H1 (cell line): ENCODE results near the gene JDP2. TPM values are rescaled to one million over a fixed set of nuclear protein-coding genes. Genes with fewer than 3 reads are reported as not detected.

ENCODE experiments used
- CTCF ChIA-PET: fragments of 300-600 bp; sonication (Branson Sonifier 250); formaldehyde crosslinking; loops from one replicate; lab custom pipeline; 2021; ENCODE audit not compliant: partially characterized antibody; lab: Charles Lee
- POLR2A ChIA-PET: fragments of 300-600 bp; sonication (Branson Sonifier 250); formaldehyde crosslinking; loops from one replicate; lab custom pipeline; 2021; ENCODE audit warnings: inconsistent platforms; ENCODE audit not compliant: partially characterized antibody; lab: Charles Lee
- DNase-seq, 2 experiments: peaks; one replicate each; pipeline versions ENCODE4 v3.0.0 to v3.0.0-alpha.2; 2010 to 2022; ENCODE audit warnings: low spot score in 2 of 2, low read depth in 1 of 2, mixed read lengths in 1 of 2
- FAIRE-seq: peaks from 2 replicates; lab custom pipeline; 2011; peaks lifted over from hg19 to GRCh38; lab: Jason Lieb, UNC
- H2AFZ ChIP-seq: 2 replicates; pipeline ENCODE4 v1.8.1; 2012; ENCODE audit warnings: low read length, inconsistent platforms
- H2AK5ac ChIP-seq: 2 replicates; pipeline ENCODE4 v1.6.1; 2013; ENCODE audit warnings: low read depth, low read length
- H2BK120ac ChIP-seq: replicated peaks from 2 replicates; pipeline ENCODE3; 2013; ENCODE audit warnings: low read depth, low read length, inconsistent platforms
- H2BK12ac ChIP-seq: 2 replicates; pipeline ENCODE4 v1.6.1; 2013; ENCODE audit warnings: low read depth, low read length
- H2BK15ac ChIP-seq: 2 replicates; pipeline ENCODE4 v1.6.1; 2013; ENCODE audit warnings: low read length
- H2BK20ac ChIP-seq: 2 replicates; pipeline ENCODE4 v1.6.1; 2013; ENCODE audit warnings: low read length
- H2BK5ac ChIP-seq: 2 replicates; pipeline ENCODE4 v1.6.1; 2013; ENCODE audit warnings: low read depth, low read length
- H3K14ac ChIP-seq: 2 replicates; pipeline ENCODE4 v1.6.1; 2013; ENCODE audit warnings: inconsistent platforms; ENCODE audit not compliant: insufficient read length
- H3K18ac ChIP-seq: 2 replicates; pipeline ENCODE4 v1.6.1; 2013; ENCODE audit warnings: low read length; ENCODE audit errors: extremely low read depth
- H3K23ac ChIP-seq: 2 replicates; pipeline ENCODE4 v1.6.1; 2013; ENCODE audit warnings: inconsistent platforms; ENCODE audit not compliant: insufficient read length
- H3K23me2 ChIP-seq: 2 replicates; pipeline ENCODE4 v1.6.1; 2013; ENCODE audit warnings: low read depth, low read length
- H3K27ac ChIP-seq: 2 replicates; pipeline ENCODE4 v1.6.1; 2011; ENCODE audit warnings: low read depth, low read length, inconsistent platforms
- H3K27me3 ChIP-seq, 4 experiments: replicated peaks in 1 of 4; 1 replicate in 1 of 4; 2 replicates in 3 of 4; pipeline versions ENCODE4 v1.6.1 to v1.8.1; 2011 to 2013; ENCODE audit warnings: low read length in 3 of 4, mild to moderate bottlenecking in 3 of 4, inconsistent platforms in 2 of 4, mixed read lengths in 2 of 4, moderate library complexity in 1 of 4; ENCODE audit not compliant: control insufficient read depth in 3 of 4, insufficient read depth in 3 of 4; ENCODE audit errors: extremely low read depth in 1 of 4
- H3K36me3 ChIP-seq, 4 experiments: 2 replicates each; pipeline versions ENCODE4 v1.6.1 to v1.8.1; 2011 to 2013; ENCODE audit warnings: mild to moderate bottlenecking in 4 of 4, low read length in 3 of 4, moderate library complexity in 2 of 4, control low read depth in 1 of 4, inconsistent platforms in 1 of 4; ENCODE audit not compliant: insufficient read depth in 4 of 4, control insufficient read depth in 2 of 4
- H3K4ac ChIP-seq: replicated peaks from 2 replicates; pipeline ENCODE3; 2013; ENCODE audit warnings: low read length, low read depth, mixed read lengths, inconsistent platforms; ENCODE audit not compliant: insufficient read length
- H3K4me1 ChIP-seq, 4 experiments: replicated peaks in 1 of 4; 1 replicate in 1 of 4; 2 replicates in 3 of 4; pipeline versions ENCODE4 v1.6.1 to v1.8.1; 2011 to 2013; ENCODE audit warnings: low read length in 3 of 4, inconsistent platforms in 2 of 4, mixed read lengths in 1 of 4; ENCODE audit not compliant: insufficient read depth in 4 of 4, control insufficient read depth in 3 of 4
- H3K4me2 ChIP-seq, 2 experiments: 2 replicates each; pipeline versions ENCODE4 v1.6.1 to v1.8.1; 2011 to 2013; ENCODE audit warnings: low read depth in 2 of 2, low read length in 2 of 2, control low read depth in 1 of 2, inconsistent platforms in 1 of 2, mild to moderate bottlenecking in 1 of 2; ENCODE audit not compliant: insufficient read depth in 1 of 2
- H3K4me3 ChIP-seq, 4 experiments: fragments of 200-600, 300-600 bp in 1 of 4; sonication (generic), shearing (Covaris generic), sonication (Bioruptor Twin) in 1 of 4; 2 replicates each; pipeline versions ENCODE4 v1.5.1 to v1.8.1; 2011 to 2016; ENCODE audit warnings: low read length in 4 of 4, low read depth in 3 of 4, control low read depth in 2 of 4, inconsistent platforms in 2 of 4, mild to moderate bottlenecking in 2 of 4, mixed read lengths in 1 of 4, moderate library complexity in 1 of 4; ENCODE audit not compliant: insufficient read depth in 2 of 4; ENCODE audit errors: extremely low read depth in 1 of 4
- H3K56ac ChIP-seq: replicated peaks from 2 replicates; pipeline ENCODE3; 2013; ENCODE audit warnings: low read depth, mild to moderate bottlenecking, mixed read lengths, low read length, inconsistent platforms; ENCODE audit not compliant: insufficient read length
- H3K79me1 ChIP-seq: 2 replicates; pipeline ENCODE4 v1.6.1; 2013; ENCODE audit warnings: low read depth, low read length, control low read depth
- H3K79me2 ChIP-seq, 2 experiments: 2 replicates each; pipeline versions ENCODE4 v1.6.1 to v1.8.1; 2012 to 2013; ENCODE audit warnings: low read length in 2 of 2, mild to moderate bottlenecking in 2 of 2, inconsistent platforms in 1 of 2; ENCODE audit not compliant: insufficient read depth in 2 of 2, control insufficient read depth in 1 of 2
- H3K9ac ChIP-seq, 4 experiments: replicated peaks in 1 of 4; 1 replicate in 1 of 4; 2 replicates in 3 of 4; pipeline versions ENCODE4 v1.6.1 to v1.8.1; 2011 to 2013; ENCODE audit warnings: low read depth in 3 of 4, low read length in 3 of 4, control low read depth in 2 of 4, mild to moderate bottlenecking in 2 of 4, moderate library complexity in 2 of 4, inconsistent platforms in 1 of 4; ENCODE audit errors: extremely low read depth in 1 of 4
- H3K9me3 ChIP-seq, 2 experiments: 2 replicates each; pipeline versions ENCODE4 v1.6.1 to v1.8.1; 2012 to 2013; ENCODE audit warnings: mild to moderate bottlenecking in 2 of 2, moderate library complexity in 2 of 2, control low read depth in 1 of 2, inconsistent platforms in 1 of 2, low read depth in 1 of 2, low read length in 1 of 2, mixed read lengths in 1 of 2; ENCODE audit not compliant: insufficient read depth in 2 of 2
- H4K20me1 ChIP-seq, 2 experiments: replicated peaks in 1 of 2; 2 replicates each; pipeline versions ENCODE3 to v1.8.1; 2011 to 2013; ENCODE audit warnings: inconsistent platforms in 2 of 2, low read length in 2 of 2, mild to moderate bottlenecking in 1 of 2; ENCODE audit not compliant: insufficient read depth in 2 of 2, control insufficient read depth in 1 of 2
- H4K5ac ChIP-seq: 2 replicates; pipeline ENCODE4 v1.6.1; 2013; ENCODE audit warnings: low read length, low read depth, mixed read lengths, inconsistent platforms; ENCODE audit not compliant: insufficient read length
- H4K8ac ChIP-seq: 2 replicates; pipeline ENCODE4 v1.8.0; 2013; ENCODE audit warnings: mild to moderate bottlenecking, moderate library complexity, low read length, inconsistent platforms; ENCODE audit not compliant: insufficient read depth; ENCODE audit errors: extremely low read depth
- H4K91ac ChIP-seq: replicated peaks from 2 replicates; pipeline ENCODE3; 2013; ENCODE audit warnings: low read length, mixed read lengths, inconsistent platforms; ENCODE audit not compliant: insufficient read length
- BCL11A ChIP-seq, 2 experiments: IDR thresholded peaks; one replicate each; pipeline ENCODE4 v1.6.1; 2011; ENCODE audit warnings: low read depth in 2 of 2, low read length in 2 of 2, mild to moderate bottlenecking in 2 of 2
- CBX5 ChIP-seq: fragments of 300-800, 300-1000 bp; sonication (generic); IDR thresholded peaks from 2 replicates; pipeline ENCODE4 v1.7.1; 2016; ENCODE audit warnings: antibody characterized with exemption, low read length, low read depth
- JUND ChIP-seq: IDR thresholded peaks from 2 replicates; pipeline ENCODE4 v1.6.1; 2011; ENCODE audit warnings: mild to moderate bottlenecking, improper control_type of control experiment, low read length
- NRF1 ChIP-seq: IDR thresholded peaks from 2 replicates; pipeline ENCODE4 v1.6.1; 2011; ENCODE audit warnings: mild to moderate bottlenecking, low read depth, low read length, improper control_type of control experiment
- POU5F1 ChIP-seq: IDR thresholded peaks from 2 replicates; pipeline ENCODE4 v1.6.1; 2011; ENCODE audit warnings: low read depth, mild to moderate bottlenecking, low read length, moderate library complexity
- RFX5 ChIP-seq: IDR thresholded peaks from 2 replicates; pipeline ENCODE4 v1.6.1; 2011; ENCODE audit warnings: low read depth, low read length, improper control_type of control experiment, borderline replicate concordance
- RXRA ChIP-seq: IDR thresholded peaks from 2 replicates; pipeline ENCODE4 v1.6.1; 2011; ENCODE audit warnings: low read depth, mild to moderate bottlenecking, low read length, moderate library complexity; ENCODE audit not compliant: insufficient read depth
- SIRT6 ChIP-seq: IDR thresholded peaks from one replicate; pipeline ENCODE4 v1.7.1; 2012; ENCODE audit warnings: low read length, inconsistent platforms
- SP1 ChIP-seq: IDR thresholded peaks from 2 replicates; pipeline ENCODE4 v1.6.1; 2011; ENCODE audit warnings: low read depth, low read length
- ZNF274 ChIP-seq: IDR thresholded peaks from 2 replicates; pipeline ENCODE4 v1.7.0; 2012; ENCODE audit warnings: low read length, borderline replicate concordance; ENCODE audit errors: extremely low read depth
- WGBS, 2 experiments: shearing (Covaris generic) in 1 of 2; methylation state at CpG; one replicate each; pipeline versions ENCODE4 v1.1.6 to v1.1.7; 2013 to 2015; ENCODE audit warnings: low lambda C conversion rate in 2 of 2, mixed read lengths in 2 of 2, inconsistent platforms in 1 of 2, low coverage in 1 of 2, missing lambda C conversion rate in 1 of 2; ENCODE audit not compliant: insufficient replicate concordance in 2 of 2, insufficient coverage in 1 of 2, insufficient read length in 1 of 2; ENCODE audit errors: extremely low coverage in 1 of 2, missing lambda C conversion rate in 1 of 2; 5-methylcytosine and 5-hydroxymethylcytosine counted together
- polyA plus RNA-seq, 7 experiments: library from polyadenylated mRNA; depleted of rRNA in 3 of 7; stranded (reverse) in 5 of 7; unstranded in 2 of 7; fragments of >200 nt in 5 of 7; fragments of 200-250 nt in 2 of 7; gene quantifications; 1 replicate in 5 of 7; 2 replicates in 1 of 7; 4 replicates in 1 of 7; pipeline versions ENCODE4 v1.2.1 to v1.2.3, GENCODE V29; 2011 to 2013; ENCODE audit warnings: missing spikeins in 2 of 7, mixed read lengths in 2 of 7
- total RNA-seq: library from RNA; stranded (reverse); fragmentation: NEBNext Ultra II Directional; extraction: Animal tissue kit (Norgen Biotek cat#: 25700); gene quantifications from 2 replicates; pipeline ENCODE4 v1.2.1, GENCODE V29; 2021
- TF ChIP-seq, protein P1 (sequence below): IDR thresholded peaks from 2 replicates; pipeline ENCODE4 v1.6.1; 2012; ENCODE audit warnings: low read length, inconsistent platforms

JDP2 gene
- total and polyA plus RNA-seq, 2 of the 8 experiments (the other 6 are each of a cell fraction or from before 2014, with no cell fraction given), result 8.9 to 27.2 TPM

DNA sequence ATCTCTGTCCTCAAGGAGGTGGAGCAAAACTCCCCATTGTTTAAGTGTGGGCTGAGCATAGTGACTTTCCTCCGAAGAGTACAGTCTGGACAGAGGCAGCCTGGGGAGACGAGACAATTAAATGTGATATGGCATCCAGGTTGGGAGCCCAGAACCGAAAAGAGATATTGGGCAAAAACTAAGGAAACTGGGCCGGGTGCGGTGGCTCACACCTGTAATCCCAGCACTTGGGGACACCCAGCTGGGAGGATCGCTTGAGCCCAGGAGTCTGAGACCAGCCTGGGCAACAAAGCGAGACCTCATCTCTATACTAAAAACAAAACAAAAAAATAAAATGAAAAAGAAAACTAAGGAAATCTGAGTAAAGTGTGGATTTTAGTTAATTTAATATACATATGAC, 35.9 kb upstream of the JDP2 start:
- Histone ChIP-seq H3K23ac (no peak overlapping the region), H3K27me3 (no peaks in the 10 kb centered on the region; a peak in 1 of 7 replicates), H4K91ac (no peak overlapping the region), H3K56ac (no peak overlapping the region), H3K9me3 (no peaks in the 10 kb centered on the region), H3K27ac (no peak overlapping the region), H3K36me3 (no peaks in the 10 kb centered on the region; a peak in 1 of 8 replicates), H2BK120ac (no peak overlapping the region), H2BK12ac (no peak overlapping the region), H3K23me2 (no peaks in the 10 kb centered on the region), H3K4me3 (no peak overlapping the region), H3K18ac (no peak overlapping the region), H2AFZ (no peak overlapping the region), H3K9ac (no peak overlapping the region), H4K20me1 (no peaks in the 10 kb centered on the region), H2BK20ac (no peak overlapping the region), H3K4ac (no peak overlapping the region), H2AK5ac (no peak overlapping the region), H3K14ac (no peak overlapping the region), H3K4me2 (no peak overlapping the region), H4K5ac (no peak overlapping the region), H4K8ac (no peak overlapping the region), H3K79me1 (no peaks in the 10 kb centered on the region), H3K4me1 (peaks cover 0 to 8% (median 1%) of the 10 kb centered on the region in 4 experiments; a peak in 2 of 7 replicates), H3K79me2 (no peaks in the 10 kb centered on the region), H2BK15ac (no peak overlapping the region), H2BK5ac (no peak overlapping the region)
- TF ChIP-seq RXRA, result no peak
- TF ChIP-seq SP1, result no peak
- TF ChIP-seq RFX5, result no peak
- no peak for TF ChIP-seq SIRT6
- no peak for TF ChIP-seq CBX5
- TF ChIP-seq, protein P1, sequence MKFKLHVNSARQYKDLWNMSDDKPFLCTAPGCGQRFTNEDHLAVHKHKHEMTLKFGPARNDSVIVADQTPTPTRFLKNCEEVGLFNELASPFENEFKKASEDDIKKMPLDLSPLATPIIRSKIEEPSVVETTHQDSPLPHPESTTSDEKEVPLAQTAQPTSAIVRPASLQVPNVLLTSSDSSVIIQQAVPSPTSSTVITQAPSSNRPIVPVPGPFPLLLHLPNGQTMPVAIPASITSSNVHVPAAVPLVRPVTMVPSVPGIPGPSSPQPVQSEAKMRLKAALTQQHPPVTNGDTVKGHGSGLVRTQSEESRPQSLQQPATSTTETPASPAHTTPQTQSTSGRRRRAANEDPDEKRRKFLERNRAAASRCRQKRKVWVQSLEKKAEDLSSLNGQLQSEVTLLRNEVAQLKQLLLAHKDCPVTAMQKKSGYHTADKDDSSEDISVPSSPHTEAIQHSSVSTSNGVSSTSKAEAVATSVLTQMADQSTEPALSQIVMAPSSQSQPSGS, result no peak
- no peak for TF ChIP-seq NRF1
- TF ChIP-seq POU5F1, result no peak
- no peak for TF ChIP-seq JUND
- TF ChIP-seq ZNF274, result no peak
- TF ChIP-seq BCL11A (IDR thresholded peaks at IDR 0.05; ENCODE audit: low read depth in 2 of 2, low read length in 2 of 2), result no peak
- FAIRE-seq, result no peak
- POLR2A ChIA-PET, result interaction anchor here (1.3 kb wide), 1 partner anchor 11 kb away, joined by 5 read pairs; no protein-coding TSS in a partner anchor
- CTCF ChIA-PET, result no interaction called here
- 89% methylated on average over 7 of the region's 7 CpGs; no CpG with 5 or more reads in 1 of the 2 experiments for WGBS, 2 experiments
- DNase-seq, result no peak
